Upper lobe of left lung (tissue), 6 donors: ENCODE results near the gene PON3. TPM values are rescaled to one million over a fixed set of nuclear protein-coding genes. Genes with fewer than 3 reads are reported as not detected.
"Not testable (repeated sequence)": the region's sequence is repeated elsewhere in the genome, so short reads cannot be mapped to it uniquely, and the experiment has no call there.

Experiments used
- ATAC-seq, 2 donors: fragments of 200-7000 bp; cut with Tn5 transposase; one replicate each; pipeline ENCODE4 v1.9.1; 2022; ENCODE audit warnings: mild to moderate bottlenecking in 2 of 2, moderate library complexity in 2 of 2; ENCODE audit not compliant: low FRiP score in 2 of 2
- DNase-seq, 2 donors: peaks; one replicate each; pipeline ENCODE4 v3.0.0-alpha.2; 2019 to 2020
- H3K27ac ChIP-seq, 4 donors: fragments of 200-600 bp; sonication (generic); one replicate each; pipeline ENCODE4 v1.5.1; 2016 to 2019
- H3K27me3 ChIP-seq, 4 donors: fragments of 200-600 bp; sonication (generic); one replicate each; pipeline ENCODE4 v1.5.1; 2017 to 2019
- H3K36me3 ChIP-seq, 4 donors: fragments of 200-600 bp; sonication (generic); one replicate each; pipeline ENCODE4 v1.5.1; 2016 to 2019
- H3K4me1 ChIP-seq, 4 donors: fragments of 200-600 bp; sonication (generic); one replicate each; pipeline ENCODE4 v1.5.1; 2018 to 2019
- H3K4me3 ChIP-seq, 4 donors: fragments of 200-600 bp; sonication (generic); one replicate each; pipeline ENCODE4 v1.5.1; 2017 to 2019; ENCODE audit warnings: mild to moderate bottlenecking in 2 of 4, moderate library complexity in 1 of 4
- H3K9me3 ChIP-seq, 4 donors: fragments of 200-600 bp; sonication (generic); one replicate each; pipeline ENCODE4 v1.5.1; 2018 to 2019
- EP300 ChIP-seq, 4 donors: sonication (generic); formaldehyde crosslinking; IDR thresholded peaks; one replicate each; pipeline ENCODE4 v1.5.1; 2017; ENCODE audit warnings: antibody characterized with exemption in 4 of 4, control low read depth in 2 of 4
- POLR2A ChIP-seq, 4 donors: fragments of 450-650 bp; IDR thresholded peaks; one replicate each; pipeline ENCODE4 v1.5.1; 2016 to 2017; ENCODE audit warnings: antibody characterized with exemption in 4 of 4, mild to moderate bottlenecking in 2 of 4
- POLR2AphosphoS5 ChIP-seq, 2 donors: sonication (generic); formaldehyde crosslinking; IDR thresholded peaks; one replicate each; pipeline ENCODE4 v1.5.1; 2017; ENCODE audit warnings: antibody characterized with exemption in 2 of 2
- WGBS, 2 donors: methylation state at CpG; one replicate each; pipeline ENCODE4 v1.1.5; 2017 to 2018; 5-methylcytosine and 5-hydroxymethylcytosine counted together
- total RNA-seq, 6 donors: library from RNA; depleted of rRNA in 4 of 6; stranded (reverse); fragments of >200 nt in 4 of 6; gene quantifications; one replicate each; pipeline versions ENCODE4 v1.1.0 to v1.2.1, GENCODE V29; 2016 to 2021
- TF ChIP-seq, protein P1 (sequence below), 6 experiments: fragments of 450-650 bp in 4 of 6; fragments of 200-600 bp in 2 of 6; sonication (generic) in 2 of 6; IDR thresholded peaks; one replicate each; pipeline ENCODE4 v1.5.1; 2016 to 2019; ENCODE audit warnings: antibody characterized with exemption in 6 of 6
- donor health status: DM: no; HTN: no; CAD: no; lungs with moderate emphysema.
- donor health status: DM: no; HTN: yes; CAD: no; lungs with severe emphysema.

The PON3 gene
- total RNA-seq, 6 donors from 2014 or later = 10.4 to 67.2 (median 23.2) TPM

DNA sequence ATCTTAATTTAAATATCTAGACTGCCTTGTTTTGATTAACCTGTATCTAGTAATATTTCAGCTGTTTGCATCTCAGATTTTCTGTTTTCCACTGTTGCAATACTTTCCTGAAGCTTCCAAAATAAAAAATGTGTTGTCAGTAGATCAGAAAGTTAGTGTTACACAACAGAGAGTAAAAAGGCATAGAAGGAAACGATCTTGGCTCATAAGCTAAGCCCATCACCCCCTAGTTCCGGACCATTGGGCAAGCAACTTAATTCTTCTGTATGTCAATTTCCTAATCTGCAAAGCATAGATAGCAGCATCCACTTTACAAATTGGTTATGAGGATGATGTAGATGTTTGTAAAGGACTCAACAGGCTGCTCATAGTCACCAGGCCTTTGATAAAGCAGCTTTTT, 4.4 kb downstream of the PON3 start:
- ATAC-seq (no peak), DNase-seq (no peak)
- Histone ChIP-seq H3K27ac (no peak overlapping the region), H3K4me3 (no peak overlapping the region), H3K27me3 (no peaks in the 10 kb centered on the region), H3K36me3 (no peaks in the 10 kb centered on the region), H3K4me1 (peaks cover 0 to 9% (median 0%) of the 10 kb centered on the region in 4 donors), H3K9me3 (no peaks in the 10 kb centered on the region)
- TF ChIP-seq POLR2A (IDR thresholded peaks at IDR 0.05) (no peak), EP300 (IDR thresholded peaks at IDR 0.05) (no peak), POLR2AphosphoS5 (IDR thresholded peaks at IDR 0.05) (no peak)
- TF ChIP-seq, protein P1, sequence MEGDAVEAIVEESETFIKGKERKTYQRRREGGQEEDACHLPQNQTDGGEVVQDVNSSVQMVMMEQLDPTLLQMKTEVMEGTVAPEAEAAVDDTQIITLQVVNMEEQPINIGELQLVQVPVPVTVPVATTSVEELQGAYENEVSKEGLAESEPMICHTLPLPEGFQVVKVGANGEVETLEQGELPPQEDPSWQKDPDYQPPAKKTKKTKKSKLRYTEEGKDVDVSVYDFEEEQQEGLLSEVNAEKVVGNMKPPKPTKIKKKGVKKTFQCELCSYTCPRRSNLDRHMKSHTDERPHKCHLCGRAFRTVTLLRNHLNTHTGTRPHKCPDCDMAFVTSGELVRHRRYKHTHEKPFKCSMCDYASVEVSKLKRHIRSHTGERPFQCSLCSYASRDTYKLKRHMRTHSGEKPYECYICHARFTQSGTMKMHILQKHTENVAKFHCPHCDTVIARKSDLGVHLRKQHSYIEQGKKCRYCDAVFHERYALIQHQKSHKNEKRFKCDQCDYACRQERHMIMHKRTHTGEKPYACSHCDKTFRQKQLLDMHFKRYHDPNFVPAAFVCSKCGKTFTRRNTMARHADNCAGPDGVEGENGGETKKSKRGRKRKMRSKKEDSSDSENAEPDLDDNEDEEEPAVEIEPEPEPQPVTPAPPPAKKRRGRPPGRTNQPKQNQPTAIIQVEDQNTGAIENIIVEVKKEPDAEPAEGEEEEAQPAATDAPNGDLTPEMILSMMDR (IDR thresholded peaks at IDR 0.05) = no peak
- 51 to 60% methylated on average over 2 of the region's 2 CpGs for WGBS, 2 donors

DNA sequence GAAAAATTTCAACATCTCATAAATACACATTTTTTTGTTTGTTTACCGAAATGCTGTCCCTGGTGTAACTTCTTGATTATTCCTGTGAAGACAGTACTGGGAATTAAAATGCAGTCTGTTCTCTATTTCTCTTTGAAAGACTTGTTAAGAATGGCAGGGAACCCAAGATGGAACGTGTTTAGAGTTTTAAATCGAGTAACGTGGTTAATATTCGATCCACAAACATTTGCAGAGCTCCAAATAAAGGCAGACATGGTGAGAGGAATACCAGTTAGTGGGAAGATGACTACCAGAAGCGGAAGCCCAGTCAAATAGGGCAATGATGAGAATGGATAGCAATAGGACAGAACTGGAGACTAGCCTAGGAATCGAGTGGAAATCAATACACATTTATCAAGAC, 6.7 kb downstream of the PON3 start:
- no peak overlapping the region for H3K4me3 ChIP-seq
- DNase-seq (no peak), ATAC-seq (no peak)
- no peaks in the 10 kb centered on the region for H3K4me1 ChIP-seq
- TF ChIP-seq POLR2AphosphoS5 (IDR thresholded peaks at IDR 0.05) = no peak
- TF ChIP-seq POLR2A (IDR thresholded peaks at IDR 0.05) = no peak
- TF ChIP-seq EP300 (IDR thresholded peaks at IDR 0.05) = no peak
- TF ChIP-seq, protein P1 (IDR thresholded peaks at IDR 0.05) = no peak
- H3K27me3 ChIP-seq = no peaks in the 10 kb centered on the region
- H3K27ac ChIP-seq = no peak overlapping the region
- WGBS, 2 donors = 90 to 91% methylated on average over 7 of the region's 7 CpGs
- H3K9me3 ChIP-seq = no peaks in the 10 kb centered on the region
- no peaks in the 10 kb centered on the region for H3K36me3 ChIP-seq

DNA sequence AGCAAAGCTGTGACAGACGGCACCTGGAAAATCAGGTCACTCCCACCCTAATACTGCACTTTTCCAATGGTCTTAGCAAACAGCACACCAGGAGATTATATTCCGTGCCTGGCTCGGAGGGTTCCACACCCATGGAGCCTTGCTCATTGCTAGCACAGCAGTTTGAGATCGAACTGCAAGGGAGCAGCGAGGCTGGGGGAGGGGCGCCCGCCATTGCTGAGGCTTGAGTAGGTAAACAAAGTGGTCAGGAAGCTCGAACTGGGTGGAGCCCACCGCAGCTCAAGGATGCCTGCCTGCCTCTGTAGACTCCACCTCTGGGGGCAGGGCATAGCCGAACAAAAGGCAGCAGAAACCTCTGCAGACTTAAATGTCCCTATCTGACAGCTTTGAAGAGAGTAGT, 16.7 kb downstream of the PON3 start:
- DNase-seq = peak in 1 of 2 donors; percentile 30
- H3K9me3 ChIP-seq, ATAC-seq, H3K36me3 ChIP-seq, H3K4me1 ChIP-seq, H3K4me3 ChIP-seq, H3K27me3 ChIP-seq, H3K27ac ChIP-seq: not testable (repeated sequence)
- 94% methylated on average over 10 of the region's 10 CpGs for WGBS, 2 donors

DNA sequence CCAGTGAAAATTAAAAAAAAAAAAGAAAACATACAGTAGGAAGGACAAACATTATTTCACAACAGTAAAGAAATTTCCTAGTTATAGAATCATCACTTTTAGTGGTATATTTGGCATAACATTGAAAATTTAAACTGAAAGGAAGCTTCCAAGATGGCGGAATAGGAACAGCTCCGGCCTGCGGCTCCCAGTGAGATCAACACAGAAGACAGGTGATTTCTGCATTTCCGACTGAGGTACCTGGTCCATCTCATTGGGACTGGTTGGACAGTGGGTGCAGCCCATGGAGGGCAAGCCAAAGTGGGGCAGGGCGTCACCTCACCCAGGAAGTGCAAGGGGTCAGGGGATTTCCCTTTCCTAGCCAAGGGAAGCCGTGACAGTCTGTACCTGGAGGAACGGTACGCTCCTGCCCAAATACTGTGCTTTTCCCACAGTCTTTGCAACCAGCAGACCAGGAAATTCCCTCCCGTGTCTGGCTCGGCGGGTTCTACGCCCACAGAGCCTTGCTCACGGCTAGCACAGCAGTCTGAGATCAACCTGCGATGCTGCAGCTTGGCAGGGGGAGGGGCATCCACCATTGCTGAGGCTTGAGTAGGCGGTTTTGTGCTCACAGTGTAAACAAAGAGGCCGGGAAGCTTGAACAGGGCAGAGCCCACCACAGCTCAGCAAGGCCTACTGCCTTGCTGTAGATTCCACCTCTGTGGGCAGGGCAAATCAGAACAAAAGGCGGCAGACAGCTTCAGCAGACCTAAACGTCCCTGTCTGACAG, 19.4 kb downstream of the PON3 start:
- Histone ChIP-seq H3K4me3 (no peak overlapping the region), H3K36me3 (peaks cover 0 to 5% (median 0%) of the 10 kb centered on the region in 4 donors), H3K27me3 (no peaks in the 10 kb centered on the region), H3K4me1 (peaks cover 0 to 4% (median 0%) of the 10 kb centered on the region in 4 donors), H3K27ac (no peak overlapping the region), H3K9me3 (no peaks in the 10 kb centered on the region)
- TF ChIP-seq POLR2A (IDR thresholded peaks at IDR 0.05) = no peak
- TF ChIP-seq, protein P1 (IDR thresholded peaks at IDR 0.05) = no peak
- no peak for TF ChIP-seq POLR2AphosphoS5 (IDR thresholded peaks at IDR 0.05)
- TF ChIP-seq EP300 (IDR thresholded peaks at IDR 0.05) = no peak
- WGBS, 2 donors = 89 to 91% methylated on average over 11 to 18 of the region's 18 CpGs
- ATAC-seq = no peak
- DNase-seq = no peak

DNA sequence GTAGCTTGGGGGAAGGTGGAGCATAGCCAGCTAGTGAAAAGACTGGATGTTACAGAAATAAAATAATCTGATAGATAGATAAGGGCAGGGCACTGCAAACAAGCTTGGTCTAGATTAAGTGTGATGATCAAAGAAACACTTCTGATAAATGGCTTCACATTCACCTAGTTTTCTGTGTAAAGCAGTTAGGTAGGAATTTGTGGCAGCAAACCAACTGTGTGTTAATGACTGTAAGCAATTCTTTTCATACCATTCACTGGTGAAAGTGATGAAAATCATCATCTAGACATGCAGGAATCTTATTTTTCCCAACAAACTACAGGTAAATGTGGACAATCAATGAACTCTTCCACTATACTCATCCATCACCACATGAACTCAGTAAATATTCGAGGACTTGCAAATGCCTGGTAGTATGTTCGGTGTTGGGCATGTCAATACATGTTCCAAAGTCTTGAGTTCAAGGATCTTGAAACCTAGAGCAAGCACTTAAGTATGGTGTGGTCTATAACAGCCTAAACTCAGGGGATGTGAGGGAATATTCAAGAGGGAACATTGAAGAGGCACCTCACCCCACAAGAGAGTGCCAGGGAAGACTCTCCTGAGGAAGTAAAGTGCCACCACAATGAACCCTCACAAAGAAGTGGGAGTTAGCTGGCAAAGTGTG, 20.5 kb downstream of the PON3 start:
- Histone ChIP-seq H3K27me3 (no peaks in the 10 kb centered on the region), H3K36me3 (peaks cover 0 to 7% (median 0%) of the 10 kb centered on the region in 4 donors), H3K4me3 (no peak overlapping the region), H3K27ac (no peak overlapping the region), H3K9me3 (no peaks in the 10 kb centered on the region), H3K4me1 (peaks cover 0 to 4% (median 0%) of the 10 kb centered on the region in 4 donors)
- TF ChIP-seq POLR2AphosphoS5 (IDR thresholded peaks at IDR 0.05) = no peak
- TF ChIP-seq EP300 (IDR thresholded peaks at IDR 0.05) = no peak
- TF ChIP-seq POLR2A (IDR thresholded peaks at IDR 0.05) = no peak
- TF ChIP-seq, protein P1 (IDR thresholded peaks at IDR 0.05) = no peak
- DNase-seq = no peak
- 66 to 73% methylated on average over 2 of the region's 2 CpGs for WGBS, 2 donors
- ATAC-seq = peak in 1 of 2 donors; percentile 34
